NB4 (cell line): ENCODE results near the gene PRR23E.

Experiments used
- DNase-seq: peaks from one replicate; pipeline ENCODE4 v3.0.0; 2010; ENCODE audit warnings: low read depth
- H3K4me3 ChIP-seq: one replicate; pipeline ENCODE4 v1.5.1; 2011; ENCODE audit warnings: mild to moderate bottlenecking, low read depth, low read length, moderate library complexity
- CTCF ChIP-seq: IDR thresholded peaks from one replicate; pipeline ENCODE4 v1.5.1; 2012; ENCODE audit warnings: low read depth, low read length
- MAX ChIP-seq: IDR thresholded peaks from 2 replicates; pipeline ENCODE4 v1.6.1; 2011; ENCODE audit warnings: low read depth, low read length
- MYC ChIP-seq: IDR thresholded peaks from 2 replicates; pipeline ENCODE4 v1.6.1; 2011; ENCODE audit warnings: low read depth, low read length
- POLR2A ChIP-seq: IDR thresholded peaks from 2 replicates; pipeline ENCODE4 v1.6.1; 2011; ENCODE audit warnings: mild to moderate bottlenecking; ENCODE audit not compliant: insufficient read length; ENCODE audit errors: extremely low read depth

Gene PRR23E

GRCh38 chr3:127213381-127213918, 20.5 kb downstream of the PRR23E start:
- TF ChIP-seq MYC: no peak
- no peak for TF ChIP-seq POLR2A
- no peak for TF ChIP-seq MAX
- no peak overlapping the region for H3K4me3 ChIP-seq
- no peak for DNase-seq

GRCh38 chr3:127214975-127215374, 22.0 kb downstream of the PRR23E start:
- DNase-seq: no peak
- no peak overlapping the region for H3K4me3 ChIP-seq
- TF ChIP-seq MYC (no peak), CTCF (no peak), POLR2A (no peak), MAX (no peak)

- H3K4me3 ChIP-seq: no peak overlapping the region
- TF ChIP-seq POLR2A (no peak), MAX (no peak), MYC (no peak), CTCF (no peak)
- no peak for DNase-seq
Observed at GRCh38 chr3:127215714-127216414, 22.9 kb downstream of the PRR23E start.

- TF ChIP-seq MYC (no peak), MAX (no peak), POLR2A (no peak), CTCF (no peak)
- no peak for DNase-seq
- H3K4me3 ChIP-seq: no peak overlapping the region
Observed at GRCh38 chr3:127216415-127217261, 23.7 kb downstream of the PRR23E start.

- TF ChIP-seq CTCF: no peak
- TF ChIP-seq MYC: no peak
- no peak for TF ChIP-seq MAX
- TF ChIP-seq POLR2A: no peak
- no peak for DNase-seq
- no peak overlapping the region for H3K4me3 ChIP-seq
Observed at GRCh38 chr3:127217596-127218453, 24.9 kb downstream of the PRR23E start.
